ENCODE results near the gene KDM2A. TPM values are rescaled to one million over a fixed set of nuclear protein-coding genes. Genes with fewer than 3 reads are reported as not detected.
A peak's percentile ranks its signal among the peaks of the same experiment; 100 is the strongest.

Gene KDM2A
- total RNA-seq, 1 donor from 2014 or later, result 31.7 TPM

DNA sequence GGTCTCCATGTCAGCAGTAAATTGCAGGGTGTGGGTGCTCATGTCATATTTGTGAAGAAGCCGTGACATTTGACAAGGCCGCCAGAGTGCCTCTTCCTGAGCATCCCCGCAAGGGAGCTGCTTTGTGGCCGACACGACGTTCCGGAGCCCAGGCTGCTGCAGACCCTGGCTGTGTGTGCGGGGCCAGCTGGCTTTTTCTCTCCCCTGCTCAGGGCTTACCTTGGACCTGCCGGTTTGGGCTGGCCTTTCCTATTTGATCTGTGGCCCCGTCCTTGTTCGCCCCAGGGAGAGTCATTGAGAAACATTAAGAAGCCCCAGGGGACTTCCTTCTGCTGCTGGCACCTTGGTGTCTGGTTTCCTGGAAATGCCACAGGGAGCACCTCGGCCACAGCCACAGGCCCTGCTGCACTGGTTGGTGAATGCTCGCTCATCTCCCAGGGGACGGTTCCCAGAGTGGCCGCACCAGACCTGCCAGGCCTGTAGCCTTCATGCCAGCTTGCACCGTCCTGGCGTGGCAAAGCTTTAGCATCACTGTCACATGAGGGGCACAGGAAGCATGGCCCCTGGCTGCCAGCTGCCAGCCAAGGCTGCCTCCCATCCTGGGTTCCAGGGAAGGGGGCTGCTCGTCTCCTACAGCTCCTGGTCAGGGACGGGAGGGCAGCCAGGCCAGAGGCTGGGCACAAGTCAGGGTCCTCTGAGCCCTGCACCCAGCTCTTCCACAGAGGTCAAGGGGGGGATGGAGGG is 152.7 kb downstream of the KDM2A start:
- DNase-seq (ENCODE audit: low read depth in 2 of 2), result no peak

DNA sequence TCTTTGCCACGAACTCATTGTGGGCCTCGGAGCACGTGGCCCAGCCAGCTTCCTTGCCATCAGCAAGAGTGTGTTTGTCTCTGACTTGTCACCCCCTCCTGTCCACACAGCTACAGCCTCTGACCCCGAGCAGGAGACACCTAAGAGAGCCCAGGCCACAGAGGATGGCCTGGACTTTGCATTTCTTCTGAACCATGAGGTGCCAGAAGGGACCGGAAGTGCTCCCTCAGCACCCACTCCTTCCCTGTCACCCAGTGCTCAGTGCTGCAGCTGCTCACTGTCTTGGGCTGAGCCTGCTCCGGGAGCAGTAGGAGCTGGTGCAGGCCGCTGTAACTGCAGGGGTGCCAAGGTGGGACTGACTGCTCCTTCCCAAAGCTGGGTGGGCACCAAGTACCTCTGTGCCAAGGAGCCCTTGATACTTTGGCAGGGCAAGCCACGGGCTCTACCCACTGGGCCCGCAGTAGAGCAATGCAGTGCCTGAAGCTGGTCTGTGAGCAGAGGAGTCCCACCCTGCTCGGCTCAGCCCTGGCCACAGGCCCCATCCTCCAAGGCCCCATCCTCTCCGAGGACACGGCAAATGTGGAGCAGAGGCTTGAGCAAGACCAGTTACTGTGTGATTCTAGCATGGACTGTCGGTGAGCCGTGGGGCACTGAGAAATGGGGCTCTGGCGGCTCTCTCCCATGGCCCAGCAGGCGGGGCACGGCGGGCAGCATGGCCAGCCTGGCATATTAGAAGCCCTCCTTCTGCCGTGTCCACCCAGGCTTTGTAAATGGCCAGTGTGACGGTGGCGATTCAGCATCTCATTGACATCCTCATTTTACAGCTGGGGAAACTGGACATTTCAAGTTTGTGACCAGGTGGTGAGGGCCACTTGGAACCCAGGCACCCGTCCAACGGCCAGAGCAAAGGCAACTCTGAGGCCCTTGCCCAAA is 153.5 kb downstream of the KDM2A start:
- DNase-seq (ENCODE audit: low read depth in 2 of 2), result no peak

DNA sequence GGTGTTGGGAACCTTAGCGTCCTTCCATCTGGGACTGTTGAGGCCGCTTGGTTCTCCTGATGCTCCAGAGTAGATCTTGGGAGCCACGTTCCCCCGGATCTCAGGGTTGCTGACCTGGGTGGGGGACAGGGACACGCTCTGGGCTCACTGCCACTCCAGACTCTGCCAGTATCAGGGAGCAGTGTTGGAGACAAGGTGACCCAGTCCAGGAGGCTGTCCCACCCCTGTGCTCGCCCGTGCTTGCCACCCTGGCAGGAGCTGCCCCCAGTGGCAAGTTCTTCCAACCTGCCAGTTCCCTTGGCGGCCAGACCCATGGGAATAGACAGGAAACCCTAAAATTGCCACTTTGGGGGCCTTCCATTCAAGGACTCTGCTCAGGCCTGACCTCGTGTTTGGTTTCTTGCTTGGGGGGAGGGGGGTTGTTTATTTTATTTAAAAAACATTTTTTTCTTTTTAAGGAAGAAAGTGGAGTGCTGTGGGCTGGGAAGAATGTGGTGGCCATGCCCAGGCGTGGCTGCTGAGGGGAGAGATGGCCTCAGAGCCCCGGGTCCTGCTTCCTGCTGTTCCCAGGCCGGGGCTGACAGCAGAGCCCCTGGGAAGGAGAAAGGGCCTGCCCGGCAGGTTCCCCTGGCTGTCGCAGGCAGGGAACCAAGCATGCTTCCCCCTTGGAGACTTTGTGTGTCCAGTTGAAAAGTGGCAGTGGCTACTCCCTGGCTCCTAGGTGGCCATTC is 154.4 kb downstream of the KDM2A start:
- DNase-seq (ENCODE audit: low read depth in 2 of 2), result no peak

DNA sequence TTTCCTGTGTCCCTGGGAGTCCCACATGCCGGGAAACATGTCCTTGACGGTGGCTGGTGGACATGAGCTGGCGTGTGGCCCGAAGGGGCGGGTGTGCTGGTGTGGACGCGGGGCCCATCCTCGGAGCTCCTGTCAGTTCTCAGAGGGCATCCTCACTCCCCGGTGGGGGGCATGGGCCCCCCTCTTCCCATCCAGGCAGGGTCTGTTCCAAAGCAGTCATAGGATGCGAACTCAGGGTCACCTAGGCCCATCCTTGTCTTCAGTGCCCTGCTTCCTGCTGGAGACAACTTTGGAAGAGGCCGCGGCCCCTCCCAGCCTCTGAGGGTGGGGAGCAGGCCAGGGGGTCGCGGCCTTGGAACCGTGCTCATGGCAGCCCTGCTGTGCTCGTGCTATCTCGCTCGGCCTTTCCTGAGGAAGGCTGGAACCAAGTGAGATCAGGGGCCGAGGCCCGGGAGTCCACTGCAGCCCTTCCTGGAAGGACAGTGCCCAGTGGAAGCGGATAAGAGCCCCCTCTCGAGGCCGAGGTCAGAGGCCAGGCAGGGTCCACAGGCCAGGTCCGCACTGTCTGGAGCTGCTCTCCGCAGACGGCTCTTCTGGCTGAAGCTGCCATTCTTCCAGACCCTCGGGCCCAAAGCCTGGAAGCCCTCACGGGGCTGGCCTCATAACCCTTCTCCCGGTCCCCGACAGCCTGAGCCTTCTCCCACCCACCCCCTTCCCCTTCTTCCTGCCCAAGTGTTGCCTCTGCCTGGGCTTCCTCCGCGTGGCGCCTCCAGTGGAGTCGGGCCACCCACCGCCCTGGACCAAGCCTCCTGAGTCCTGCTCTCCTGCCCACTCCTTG is 155.9 kb downstream of the KDM2A start:
- peak in 1 of 2 donors; percentile 30 for DNase-seq (ENCODE audit: low read depth in 2 of 2)

DNA sequence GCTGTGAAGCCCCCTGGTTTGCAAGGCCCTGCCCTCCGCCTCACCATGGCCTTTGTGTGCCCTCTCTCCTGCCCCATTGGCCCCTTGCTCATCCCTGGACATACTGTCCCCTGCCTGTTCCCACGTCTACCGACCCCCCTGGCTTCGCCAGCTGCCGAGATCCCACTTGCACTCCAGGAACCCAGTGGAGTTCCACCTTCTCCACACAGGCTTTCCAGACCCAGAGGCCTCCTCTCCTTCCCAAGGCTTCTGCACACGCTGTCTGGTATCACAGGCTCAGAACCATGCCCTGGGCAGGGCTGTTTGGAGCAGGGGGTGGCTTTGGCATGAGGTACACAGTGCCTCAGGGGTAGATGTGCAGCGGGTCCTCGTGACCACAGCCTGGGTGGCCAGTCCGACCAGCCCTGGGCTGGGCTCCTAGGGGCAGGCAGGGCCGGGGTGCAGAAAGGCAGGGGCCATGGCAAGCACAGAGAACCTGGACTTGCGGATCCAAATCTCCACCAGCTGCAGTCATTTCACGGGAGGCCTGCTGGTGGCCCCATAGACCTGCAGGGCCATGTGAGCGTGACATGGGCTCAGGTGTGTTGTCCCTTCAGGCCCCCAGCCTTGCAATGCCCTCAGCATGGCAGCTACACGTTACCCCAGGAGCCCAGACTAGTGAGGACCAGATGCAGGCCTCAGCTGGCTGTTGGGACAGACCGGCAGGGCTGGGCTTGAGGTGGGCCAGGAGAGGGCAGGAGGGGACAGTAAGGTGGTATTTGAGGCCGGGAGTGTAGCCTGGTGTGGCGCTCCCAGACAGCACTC is 156.7 kb downstream of the KDM2A start:
- no peak for DNase-seq (ENCODE audit: low read depth in 2 of 2)

DNA sequence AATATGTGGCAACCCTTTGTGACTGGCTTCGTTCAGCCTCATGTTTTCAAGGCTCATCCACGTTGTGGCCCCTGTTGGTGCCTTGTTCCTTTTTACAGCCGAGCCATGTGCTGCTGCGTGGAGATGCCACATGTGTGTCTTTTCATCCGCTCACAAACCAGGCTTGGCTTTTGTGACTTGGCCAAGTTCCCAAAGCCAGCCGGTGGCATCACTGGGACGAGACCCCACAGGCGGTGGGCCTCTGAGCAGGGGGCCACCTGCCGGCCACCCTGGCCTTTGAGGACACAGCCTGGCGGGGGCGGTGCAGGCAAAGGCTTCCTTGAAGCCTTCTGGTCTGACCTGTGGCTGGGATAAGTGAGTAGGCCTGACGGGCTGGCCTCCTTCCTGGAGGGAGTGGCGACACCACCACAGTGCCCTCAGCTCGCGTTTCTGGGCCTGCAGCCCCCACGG is 157.7 kb downstream of the KDM2A start:
- peak; percentile 40 to 74 for DNase-seq (ENCODE audit: low read depth in 2 of 2)

DNA sequence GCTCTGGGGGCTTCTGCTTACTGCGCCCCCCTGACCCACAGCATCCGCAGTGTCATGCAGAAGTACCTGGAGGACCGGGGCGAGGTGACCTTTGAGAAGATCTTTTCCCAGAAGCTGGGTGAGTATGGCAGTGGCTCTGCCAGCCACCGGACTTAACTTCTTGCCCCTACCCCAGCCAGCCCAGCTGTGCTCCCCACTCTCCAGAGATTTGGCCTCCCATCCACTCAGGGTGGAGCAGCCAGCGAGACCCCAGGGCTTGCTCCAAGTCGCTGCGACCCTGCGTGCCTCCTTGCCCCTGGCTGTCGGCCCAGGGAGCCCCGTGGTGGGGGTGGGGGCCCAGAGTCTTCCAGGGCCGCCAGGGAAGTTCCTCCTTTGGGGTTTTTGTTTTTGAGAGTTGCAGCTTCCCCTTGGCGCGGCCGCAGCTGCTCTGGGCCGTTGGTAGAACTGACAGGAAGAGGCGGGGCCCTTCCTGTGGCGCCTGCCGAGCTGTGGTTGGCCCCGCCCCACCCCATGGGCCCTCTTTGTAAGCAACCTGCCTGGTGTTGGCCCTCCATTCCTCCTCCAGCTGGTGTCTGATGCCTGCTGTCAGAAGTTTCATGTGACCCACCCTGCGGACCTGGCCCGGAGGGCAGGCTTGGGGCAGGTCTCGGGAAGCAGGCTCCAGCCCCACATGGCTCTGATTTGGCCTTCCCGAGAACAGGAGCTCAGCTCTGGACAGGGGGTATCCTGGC is 158.3 kb downstream of the KDM2A start:
- peak; percentile 84 to 90 for DNase-seq (ENCODE audit: low read depth in 2 of 2)

DNA sequence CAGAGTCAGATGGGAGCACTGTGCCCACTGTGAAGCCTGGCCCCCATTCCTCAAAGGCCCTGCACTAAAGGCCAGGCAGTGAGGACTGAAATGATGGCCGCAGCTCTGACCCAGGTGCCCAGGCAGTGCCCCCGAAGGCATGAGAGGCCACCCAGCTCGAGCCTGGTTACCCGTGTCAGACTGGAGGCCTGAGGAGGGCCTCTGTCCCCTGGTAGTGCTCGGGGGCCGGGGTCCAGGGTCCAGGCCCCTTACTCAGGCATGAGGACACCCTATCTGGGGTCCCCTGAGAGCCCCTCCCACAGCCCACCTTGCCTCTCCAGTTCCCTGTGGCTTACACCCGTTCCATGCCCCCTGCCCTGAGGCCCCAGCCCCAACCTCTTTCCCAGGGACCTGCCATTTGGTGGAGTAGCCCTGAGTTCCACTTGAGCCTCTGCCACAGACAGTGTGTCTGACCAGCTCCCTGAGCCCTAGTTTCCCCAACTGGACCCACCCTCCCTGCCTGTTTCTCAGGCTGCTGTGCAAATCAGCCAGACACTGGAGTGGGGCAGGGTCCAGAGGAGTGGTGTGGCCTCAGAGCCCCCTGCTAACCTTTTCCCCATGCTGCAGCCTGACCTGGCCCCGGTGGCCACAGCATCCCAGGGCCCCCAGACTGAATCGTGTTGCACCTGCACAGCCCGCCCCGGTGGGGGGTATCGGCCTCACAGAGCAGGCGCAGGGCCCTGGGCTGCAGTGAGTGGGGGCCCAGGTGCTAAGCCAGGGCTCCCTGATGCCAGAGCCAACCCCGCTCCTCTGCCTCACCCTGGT is 159.3 kb downstream of the KDM2A start:
- no peak for DNase-seq (ENCODE audit: low read depth in 2 of 2)

DNA sequence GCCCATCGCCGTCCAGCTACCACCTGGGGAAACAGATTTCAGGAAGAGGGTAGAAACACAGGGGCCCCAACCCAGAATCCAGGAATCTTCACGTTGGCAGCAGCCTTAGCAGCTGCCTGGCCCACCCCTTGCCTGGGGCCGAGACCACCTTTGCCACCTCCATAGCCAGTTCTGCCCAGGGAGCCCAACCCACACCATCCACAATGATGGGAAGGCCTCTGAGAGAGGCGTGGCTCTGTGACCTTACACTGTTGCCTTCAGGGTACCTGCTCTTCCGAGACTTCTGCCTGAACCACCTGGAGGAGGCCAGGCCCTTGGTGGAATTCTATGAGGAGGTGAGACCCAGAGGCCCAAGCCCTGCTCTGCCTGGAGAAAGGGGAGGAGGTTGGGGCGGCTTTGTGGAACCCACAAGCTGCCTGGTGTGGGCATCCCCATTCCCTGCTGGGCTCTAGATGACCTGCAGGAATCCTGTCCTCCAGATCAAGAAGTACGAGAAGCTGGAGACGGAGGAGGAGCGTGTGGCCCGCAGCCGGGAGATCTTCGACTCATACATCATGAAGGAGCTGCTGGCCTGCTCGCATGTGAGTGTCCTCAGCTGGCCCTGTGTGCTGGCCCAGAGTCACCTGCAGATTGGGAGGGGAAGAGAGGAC is 160.0 kb downstream of the KDM2A start:
- DNase-seq (ENCODE audit: low read depth in 2 of 2), result no peak

DNA sequence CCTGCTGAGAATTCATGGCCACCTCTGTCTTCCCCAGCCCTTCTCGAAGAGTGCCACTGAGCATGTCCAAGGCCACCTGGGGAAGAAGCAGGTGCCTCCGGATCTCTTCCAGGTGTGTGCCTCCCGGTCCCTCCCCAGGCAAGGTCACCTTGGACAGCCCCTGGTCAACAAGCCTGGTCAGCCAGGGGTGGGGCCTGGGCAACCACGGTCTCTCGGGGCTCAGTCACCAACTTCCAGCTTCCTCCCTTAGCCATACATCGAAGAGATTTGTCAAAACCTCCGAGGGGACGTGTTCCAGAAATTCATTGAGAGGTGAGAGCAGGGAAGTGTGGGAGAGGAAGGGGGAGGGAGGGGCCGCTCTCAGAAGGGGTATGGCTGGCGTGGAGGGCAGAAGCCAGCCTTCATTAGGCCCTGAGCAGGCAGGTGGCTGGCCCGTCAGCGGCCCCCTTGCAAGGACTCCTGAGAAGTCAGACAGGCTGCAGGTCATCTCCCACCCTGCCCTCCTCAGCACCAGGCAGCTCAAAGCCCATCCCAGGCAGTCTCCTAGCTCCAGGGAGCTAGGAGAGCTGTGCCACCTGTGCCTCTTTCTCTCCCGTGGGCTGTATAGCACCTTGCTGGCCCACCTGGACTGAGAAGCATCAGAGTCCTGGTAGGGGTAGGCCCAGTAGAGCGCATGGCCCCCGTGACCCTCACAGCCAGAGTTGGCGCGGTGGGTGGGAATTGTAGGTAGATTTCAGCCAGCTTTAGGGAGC is 160.7 kb downstream of the KDM2A start:
- DNase-seq (ENCODE audit: low read depth in 2 of 2), result no peak

DNA sequence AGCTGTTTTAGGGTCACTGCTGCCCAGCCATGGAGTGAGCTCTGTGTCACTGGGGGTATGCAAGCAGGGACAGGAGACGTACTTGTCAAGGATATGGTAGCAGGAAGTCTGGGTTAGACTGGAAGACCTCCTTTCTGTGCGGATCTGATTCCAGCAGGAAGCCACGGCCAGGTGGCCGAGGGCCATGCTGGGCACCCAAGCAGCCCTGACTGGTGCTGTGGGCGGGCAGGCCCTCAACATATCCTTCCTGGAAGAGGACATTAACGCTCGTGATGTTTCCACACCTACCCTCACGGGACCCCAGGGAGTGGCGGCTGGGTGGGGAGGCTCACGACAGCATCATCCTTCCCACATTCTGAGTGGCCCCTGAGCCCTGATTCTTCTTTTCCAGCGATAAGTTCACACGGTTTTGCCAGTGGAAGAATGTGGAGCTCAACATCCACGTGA is 161.3 kb downstream of the KDM2A start:
- DNase-seq (ENCODE audit: low read depth in 2 of 2), result no peak

DNA sequence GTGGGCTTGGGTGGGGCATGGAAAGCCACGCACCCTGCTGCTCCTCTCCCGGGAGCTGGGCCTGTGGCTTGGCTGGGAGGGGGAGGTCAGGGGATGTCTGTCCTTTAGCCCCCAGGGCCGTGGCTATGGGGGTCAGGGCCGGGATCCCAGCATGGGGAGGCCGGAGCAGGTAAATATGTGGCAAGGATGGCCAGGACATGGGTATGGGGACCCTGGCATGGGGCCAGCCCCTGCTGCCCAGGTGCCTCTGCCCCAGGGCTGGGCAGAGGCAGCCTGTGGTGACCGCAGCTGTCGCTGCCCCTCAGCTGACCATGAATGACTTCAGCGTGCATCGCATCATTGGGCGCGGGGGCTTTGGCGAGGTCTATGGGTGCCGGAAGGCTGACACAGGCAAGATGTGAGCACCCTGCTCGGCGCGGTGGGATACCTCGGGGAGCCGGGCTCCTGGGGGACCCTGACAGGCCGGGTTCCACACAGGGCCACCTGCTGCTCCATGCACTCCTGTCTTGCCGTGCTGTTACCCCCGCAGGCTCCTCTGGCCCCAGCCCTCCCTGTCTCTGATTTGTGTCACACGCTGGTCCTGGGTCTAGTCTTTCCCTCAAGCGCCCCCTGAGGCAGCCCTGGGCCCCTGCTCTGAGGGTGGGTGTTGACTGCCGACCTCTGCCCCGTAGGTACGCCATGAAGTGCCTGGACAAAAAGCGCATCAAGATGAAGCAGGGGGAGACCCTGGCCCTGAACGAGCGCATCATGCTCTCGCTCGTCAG is 161.9 kb downstream of the KDM2A start:
- DNase-seq (ENCODE audit: low read depth in 2 of 2), result no peak

DNA sequence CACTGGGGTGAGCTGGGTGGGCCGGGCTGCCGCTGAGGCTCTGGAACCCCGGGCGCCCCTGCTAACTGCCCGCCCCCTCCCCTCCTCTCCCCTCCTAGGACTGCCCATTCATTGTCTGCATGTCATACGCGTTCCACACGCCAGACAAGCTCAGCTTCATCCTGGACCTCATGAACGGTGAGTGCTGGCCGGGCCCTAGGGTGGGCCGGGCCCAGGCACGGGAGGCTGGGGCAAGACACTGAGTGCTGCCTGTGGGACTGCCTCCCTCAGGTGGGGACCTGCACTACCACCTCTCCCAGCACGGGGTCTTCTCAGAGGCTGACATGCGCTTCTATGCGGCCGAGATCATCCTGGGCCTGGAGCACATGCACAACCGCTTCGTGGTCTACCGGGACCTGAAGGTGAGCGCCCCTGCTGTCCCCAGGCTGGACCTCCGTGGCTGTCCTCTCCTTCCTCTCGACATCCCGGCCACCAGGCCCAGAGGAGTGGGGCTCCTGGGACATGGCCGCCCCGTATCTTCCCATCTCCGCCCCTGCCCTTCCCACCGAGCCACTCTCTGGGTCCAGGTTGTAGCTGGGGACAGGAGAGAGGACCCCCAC is 162.6 kb downstream of the KDM2A start:
- no peak for DNase-seq (ENCODE audit: low read depth in 2 of 2)

DNA sequence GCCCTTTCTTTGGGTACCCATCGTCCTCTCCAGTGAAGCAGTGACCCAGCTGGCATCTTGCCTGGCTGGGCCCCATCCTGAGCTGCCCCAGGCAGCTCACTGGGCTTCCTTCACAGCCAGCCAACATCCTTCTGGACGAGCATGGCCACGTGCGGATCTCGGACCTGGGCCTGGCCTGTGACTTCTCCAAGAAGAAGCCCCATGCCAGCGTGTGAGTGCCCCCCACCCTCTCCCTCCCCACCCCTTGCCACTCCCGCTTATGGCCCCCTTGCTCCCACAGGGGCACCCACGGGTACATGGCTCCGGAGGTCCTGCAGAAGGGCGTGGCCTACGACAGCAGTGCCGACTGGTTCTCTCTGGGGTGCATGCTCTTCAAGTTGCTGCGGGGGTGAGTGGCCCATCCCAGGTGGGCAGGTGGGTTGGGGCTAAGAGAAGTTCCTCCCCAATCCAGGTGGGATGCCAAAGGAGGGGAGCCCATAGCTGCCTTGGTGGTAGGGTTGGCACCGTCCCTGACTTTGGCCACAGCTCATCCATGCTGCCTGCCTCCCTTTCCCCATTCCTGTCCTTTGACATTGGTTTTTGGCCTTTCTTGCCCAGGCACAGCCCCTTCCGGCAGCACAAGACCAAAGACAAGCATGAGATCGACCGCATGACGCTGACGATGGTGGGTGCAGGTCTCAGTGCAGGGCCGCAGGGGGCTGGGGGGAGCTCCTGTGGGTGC is 163.3 kb downstream of the KDM2A start:
- DNase-seq (ENCODE audit: low read depth in 2 of 2), result no peak

DNA sequence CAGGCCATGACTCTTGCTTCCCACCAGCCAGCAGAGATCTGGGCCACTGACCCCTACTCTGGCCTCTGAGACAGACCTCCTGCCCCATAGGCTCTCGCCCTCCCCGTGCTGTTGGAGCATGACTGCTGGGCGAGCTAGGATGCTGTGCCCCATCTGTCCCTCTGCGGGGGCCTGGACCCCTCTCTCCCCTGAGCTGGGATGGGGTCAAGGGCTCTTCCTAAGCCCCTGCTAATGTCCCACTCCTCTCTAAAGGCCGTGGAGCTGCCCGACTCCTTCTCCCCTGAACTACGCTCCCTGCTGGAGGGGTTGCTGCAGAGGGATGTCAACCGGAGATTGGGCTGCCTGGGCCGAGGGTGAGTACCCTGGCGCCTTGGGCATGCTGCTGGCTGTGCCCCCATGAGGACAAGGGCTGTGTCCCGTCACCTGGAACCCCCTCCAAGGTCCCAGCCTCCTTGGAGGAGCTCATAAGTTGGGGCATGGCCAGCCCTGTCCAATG is 163.9 kb downstream of the KDM2A start:
- DNase-seq (ENCODE audit: low read depth in 2 of 2), result no peak
